Activated gamma-delta T cell treated with anti-CD3 and anti-CD28 coated beads, Interleukin-2, amount 50 U/mL, for 16 hours (primary cell): ENCODE results near the gene TMEM150A.
A peak's percentile ranks its signal among the peaks of the same experiment; 100 is the strongest.
"Not testable (repeated sequence)": the region's sequence is repeated elsewhere in the genome, so short reads cannot be mapped to it uniquely, and the experiment has no call there.

Experiments
- DNase-seq: peaks from one replicate; pipeline ENCODE4 v3.0.0-alpha.2; 2020; ENCODE audit warnings: low read depth

TMEM150A gene, protein sequence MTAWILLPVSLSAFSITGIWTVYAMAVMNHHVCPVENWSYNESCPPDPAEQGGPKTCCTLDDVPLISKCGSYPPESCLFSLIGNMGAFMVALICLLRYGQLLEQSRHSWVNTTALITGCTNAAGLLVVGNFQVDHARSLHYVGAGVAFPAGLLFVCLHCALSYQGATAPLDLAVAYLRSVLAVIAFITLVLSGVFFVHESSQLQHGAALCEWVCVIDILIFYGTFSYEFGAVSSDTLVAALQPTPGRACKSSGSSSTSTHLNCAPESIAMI

DNA sequence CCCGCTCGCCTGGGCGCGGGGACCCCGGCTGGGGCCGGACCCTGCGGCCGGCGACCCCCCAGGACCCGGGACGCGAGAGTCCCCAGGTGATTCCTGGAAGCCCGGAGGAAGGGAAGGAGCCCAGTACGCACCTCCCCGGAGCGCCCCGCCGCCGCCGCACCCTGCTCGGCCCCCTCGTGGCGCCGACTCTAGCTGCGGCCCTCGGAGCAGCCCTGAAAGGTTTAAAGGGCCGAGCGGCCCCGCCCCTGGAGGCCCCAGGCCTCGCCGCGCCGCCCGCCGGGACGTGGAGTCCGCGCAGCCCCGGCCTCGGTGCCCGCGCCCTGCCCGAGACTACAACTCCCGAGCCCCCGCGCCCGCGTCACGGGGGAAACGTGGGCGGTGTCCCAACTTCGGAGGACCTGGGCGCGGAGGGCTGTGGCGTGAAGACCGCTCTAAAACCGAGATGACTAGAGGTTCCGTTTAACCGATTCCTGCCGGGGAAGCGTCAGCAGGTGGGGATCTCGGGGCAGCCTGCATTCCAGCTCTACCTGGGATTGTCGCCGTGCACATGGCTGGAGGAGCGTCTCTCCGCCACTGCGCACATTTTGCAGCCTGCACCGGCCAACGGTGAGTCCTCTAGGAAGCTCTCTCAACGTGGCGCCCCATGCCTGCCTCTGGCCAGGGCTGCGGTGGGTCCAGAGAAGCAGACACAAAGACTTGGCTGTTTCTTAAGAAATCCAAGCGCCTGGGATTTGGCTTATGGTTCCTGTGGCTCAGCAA, at the start of gene TMEM150A:
Gene TMEM150A (minus strand): TSS at position 223 of the 759 bp plus-strand sequence. CDS start 750 bp downstream, outside the sequence.
- peak; percentile 82 for DNase-seq

DNA sequence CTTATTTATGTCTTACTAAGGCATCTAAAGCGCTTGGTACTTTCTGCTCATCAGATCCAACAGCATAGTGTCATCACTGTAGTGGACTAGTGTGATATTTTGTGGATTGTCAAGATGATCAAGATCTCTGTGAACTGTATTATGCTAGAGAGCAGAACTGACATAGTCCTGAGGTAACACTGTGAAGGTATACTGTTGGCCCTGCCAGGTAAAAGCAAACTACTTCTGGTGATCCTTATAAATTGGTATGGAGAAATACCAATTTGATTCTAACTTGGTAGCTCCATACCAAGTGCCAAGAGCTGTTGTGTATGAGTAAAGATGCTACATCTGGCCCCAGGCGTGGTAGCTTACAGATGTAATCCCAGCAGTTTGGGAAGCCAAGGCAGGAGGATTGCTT, 49.6 kb upstream of the TMEM150A start:
- DNase-seq, result no peak

DNA sequence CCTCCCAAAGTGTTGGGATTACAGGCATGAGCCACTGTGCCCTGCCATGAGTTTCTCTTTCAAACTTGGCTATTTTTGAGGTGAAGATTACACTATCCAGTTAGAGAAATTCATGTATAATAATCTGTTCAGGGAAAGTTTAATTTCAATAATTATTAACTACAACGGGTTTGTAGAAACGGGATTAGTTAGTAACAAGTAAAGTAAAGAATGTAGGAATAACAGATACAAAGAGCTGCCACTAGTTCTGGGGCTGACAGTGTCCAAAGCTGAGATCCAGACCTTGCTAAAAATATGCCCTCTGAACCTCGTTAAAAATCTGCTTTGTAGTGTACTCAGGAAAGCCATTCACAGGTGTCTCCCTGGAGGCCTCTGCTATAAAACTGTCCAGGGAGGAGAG, 48.6 kb upstream of the TMEM150A start:
- no peak for DNase-seq

DNA sequence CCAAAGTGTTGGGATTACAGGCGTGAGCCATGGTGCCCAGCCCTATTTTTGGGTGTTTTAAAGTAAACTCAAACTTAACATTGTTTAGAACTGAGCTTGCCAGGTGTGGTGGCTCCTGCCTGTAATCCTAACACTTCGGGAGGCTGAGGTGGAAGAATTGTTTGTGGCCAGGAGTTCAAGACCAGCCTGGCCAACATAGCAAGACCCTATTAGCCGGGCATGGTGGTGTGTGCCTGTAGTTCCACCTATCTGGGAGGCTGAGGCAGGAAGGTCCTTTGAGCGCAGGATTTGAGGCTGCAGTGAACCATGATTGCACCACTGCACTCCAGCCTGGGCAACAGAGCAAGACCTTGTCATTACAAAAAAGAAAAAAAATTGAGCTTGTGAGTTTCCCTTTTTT, 48.0 kb upstream of the TMEM150A start:
- DNase-seq, result no peak

DNA sequence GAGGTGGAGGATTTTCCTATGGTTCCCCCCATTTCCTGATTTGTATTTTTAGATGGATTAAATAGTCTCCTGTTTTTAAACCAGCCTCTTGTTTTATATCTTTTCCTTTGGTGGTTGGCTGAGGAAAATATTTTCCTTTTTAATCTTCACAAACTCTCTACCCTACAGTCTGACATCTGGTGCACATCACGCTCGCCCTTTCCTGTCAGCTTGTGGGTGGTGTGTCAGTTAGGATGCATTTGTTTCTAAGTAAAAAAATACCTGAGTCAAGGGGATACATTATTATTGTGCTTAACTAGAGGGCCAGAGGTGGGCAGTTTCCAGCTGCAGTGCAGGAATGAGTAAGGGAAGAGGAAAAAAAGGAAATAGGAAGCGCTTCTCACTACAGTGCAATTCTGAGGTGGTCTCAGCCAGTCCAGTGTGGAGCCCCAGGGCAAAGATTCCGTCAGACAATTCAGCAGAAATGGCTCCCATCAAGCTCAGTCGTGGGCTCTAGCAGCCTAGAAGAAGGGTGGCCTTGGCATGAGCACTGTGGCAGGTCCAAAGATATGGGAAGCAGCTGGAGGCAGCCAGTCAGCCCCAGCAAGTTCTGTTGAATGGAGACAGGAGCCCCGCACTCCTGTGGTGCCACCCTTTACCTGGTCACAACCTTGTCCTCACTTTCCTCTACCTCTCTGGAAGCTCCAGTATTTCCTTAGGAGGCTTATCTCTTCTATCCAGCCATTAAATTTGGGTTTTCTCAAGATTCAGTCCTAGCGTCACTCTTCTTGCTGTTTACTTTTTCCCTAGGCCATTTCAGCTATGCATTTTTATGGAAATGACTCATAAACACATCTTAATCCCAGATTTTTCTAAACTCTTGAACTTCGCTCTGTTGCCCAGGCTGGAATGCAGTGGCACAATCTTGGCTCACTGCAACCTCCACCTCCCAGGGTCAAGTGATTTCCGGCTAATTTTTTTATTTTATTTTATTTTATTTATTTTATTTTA, 47.0 kb upstream of the TMEM150A start:
- DNase-seq, result no peak

DNA sequence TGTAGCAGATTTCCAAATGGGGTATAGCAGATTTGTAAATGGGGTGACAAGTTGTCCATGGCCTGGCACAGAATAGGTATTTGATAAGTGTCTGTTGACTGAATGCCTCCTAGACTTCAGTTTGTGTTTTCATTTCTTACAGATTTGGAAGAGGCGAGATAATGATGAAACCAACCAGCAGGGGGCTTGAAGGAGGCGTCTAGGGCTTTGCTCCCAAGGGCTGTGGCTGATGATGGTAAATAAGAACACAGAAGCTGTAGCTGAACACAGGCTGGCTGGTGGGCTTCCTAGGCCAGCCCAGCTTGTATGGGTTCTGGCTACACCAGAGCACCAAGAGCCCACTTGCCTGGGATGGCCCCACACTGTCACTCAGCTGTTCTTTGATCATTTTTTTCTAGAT, 46.1 kb upstream of the TMEM150A start:
- DNase-seq, result no peak

DNA sequence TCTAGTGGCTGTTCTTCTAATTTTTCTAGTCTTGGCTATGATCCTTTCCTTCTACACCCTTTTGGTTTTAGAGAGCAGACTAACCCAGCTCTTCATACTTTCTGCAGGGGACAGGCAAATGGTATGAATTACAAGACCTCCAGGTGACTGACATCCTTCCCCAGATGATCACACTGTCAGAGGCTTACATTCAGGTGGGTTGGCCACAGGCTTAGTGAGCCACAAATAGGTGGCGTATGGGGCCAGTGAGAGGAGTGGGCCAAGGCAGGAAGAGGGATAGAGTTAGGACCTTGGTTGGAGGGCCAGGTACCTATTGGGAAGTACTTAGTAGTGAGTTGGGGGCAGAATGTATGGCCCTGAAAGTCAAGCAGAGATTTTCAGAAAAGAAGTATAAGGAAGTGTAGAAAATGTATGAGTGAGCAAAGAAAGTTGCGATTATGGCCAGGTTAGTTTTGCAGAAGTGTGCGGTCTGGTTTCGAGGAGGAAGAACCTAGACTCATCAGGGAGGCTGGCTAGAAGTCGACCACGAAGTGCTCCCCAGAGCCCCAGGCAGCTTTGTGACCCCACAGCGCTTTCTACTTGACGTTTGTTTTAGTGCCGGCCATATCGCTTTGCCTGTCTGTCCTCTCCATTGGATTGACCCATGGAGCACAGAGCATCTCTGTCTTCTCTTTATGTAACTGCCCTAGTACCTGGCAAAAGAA, 45.5 kb upstream of the TMEM150A start:
- DNase-seq, result no peak

DNA sequence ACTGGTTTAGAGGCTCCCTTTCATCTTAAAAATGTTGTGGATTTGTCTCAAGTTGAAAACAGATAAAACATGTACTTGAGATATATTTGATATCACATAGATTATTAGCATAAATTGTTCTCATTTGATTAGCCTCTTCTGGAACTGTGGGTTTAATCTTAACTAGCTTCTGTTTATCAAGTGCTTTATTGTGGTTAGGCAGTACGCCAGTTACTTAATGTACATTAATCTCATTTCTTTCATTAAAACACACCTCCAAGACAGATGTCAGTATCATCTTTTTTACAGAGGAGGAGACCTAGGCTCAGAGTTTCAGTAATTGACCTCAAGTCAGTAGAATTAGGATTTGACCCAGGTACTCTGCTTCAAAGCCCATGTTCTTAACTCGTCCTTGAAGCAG, 43.7 kb upstream of the TMEM150A start:
- DNase-seq, result no peak

DNA sequence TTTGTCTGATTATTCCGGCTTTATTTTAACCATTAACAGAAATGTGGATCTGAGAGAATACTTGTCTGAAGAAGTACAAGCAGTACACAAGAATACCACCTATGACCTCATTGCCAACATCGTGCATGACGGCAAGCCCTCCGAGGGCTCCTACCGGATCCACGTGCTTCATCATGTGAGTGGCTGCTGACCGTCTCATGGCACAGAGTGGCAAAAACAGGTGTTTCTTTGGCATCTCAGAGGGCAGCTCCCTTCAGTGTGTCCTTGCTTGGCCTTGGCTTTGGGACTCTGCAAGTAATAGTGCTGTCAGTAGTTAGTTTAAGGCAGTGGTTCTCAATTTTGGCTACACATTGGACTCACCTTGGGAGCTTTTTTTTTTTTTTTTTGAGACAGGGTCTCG, 42.4 kb upstream of the TMEM150A start:
- DNase-seq, result no peak

DNA sequence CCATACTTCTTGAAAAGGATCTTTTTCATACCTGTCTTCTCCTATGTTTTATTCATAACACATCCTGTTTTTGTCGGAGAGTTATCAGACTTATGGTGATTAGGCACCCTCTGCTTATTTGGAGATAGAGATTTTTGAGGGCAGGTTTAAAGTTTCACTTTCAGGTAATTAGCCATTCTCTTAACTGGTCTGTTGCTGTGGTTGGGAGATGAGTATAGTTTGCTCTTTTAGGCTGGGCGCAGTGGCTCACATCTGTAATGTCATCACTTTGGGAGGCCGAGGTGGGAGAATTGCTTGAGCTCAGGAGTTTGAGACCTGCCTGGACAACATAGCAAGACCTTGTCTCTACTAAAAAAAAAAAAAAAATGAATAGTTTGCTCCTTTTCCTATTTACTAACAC, 40.2 kb upstream of the TMEM150A start:
- DNase-seq, result no peak

DNA sequence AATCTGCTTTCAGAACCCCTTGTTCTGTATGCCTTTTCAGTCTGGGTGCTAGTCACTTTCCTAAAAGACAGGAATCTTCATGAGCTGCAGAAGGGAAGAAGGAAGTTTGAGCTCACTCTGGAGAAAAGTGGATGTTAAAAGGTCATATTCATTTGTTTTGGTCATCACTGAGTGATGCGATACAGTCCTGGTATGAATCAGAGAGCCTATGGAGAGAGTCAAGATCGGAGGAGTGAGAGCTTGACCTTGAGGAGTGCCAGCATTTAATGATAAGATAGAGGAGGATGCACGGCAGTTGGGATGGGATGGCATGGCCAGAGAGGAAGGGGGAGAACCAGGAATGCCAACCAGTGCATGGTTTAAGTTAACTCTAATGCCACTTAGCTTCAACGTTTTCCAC, 33.1 kb upstream of the TMEM150A start:
- DNase-seq, result no peak

DNA sequence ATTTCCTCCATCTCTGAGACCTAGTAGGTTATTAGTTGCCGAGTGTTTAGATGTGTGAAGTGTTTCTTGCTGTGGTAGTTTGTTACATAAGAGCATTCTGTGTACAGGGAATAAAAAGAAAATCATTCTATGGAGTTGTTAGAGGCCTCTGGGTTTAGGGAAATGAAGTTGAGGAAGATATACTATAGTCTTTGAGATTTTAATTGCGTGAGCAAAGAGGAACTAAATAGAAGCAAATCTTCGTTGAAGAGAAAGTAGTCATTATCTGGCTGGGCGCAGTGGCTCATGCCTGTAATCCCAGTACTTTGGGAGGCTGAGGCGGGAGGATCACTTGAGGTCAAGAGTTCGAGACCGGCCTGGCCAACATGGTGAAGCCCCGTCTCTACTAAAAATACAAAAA, 32.5 kb upstream of the TMEM150A start:
- DNase-seq, result no peak

DNA sequence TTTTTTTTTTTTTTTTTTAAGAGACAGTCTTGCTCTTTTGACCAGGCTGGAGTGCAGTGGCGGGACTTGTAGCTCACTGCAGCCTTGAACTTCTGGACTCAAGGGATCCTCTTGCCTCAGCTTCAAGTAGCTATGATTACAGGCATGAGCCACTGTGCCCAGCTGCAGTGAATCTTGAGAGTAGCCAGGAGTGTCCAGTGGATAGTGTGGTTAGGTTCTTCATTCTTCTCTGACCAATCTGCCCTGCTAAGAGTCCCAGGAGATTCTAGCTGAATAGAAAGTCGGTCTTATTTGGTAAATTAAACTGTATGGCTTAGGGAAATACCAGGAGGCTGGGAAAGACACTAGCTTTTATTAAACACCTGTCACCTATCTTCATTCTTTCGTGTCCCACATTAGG, 28.8 kb upstream of the TMEM150A start:
- no peak for DNase-seq

DNA sequence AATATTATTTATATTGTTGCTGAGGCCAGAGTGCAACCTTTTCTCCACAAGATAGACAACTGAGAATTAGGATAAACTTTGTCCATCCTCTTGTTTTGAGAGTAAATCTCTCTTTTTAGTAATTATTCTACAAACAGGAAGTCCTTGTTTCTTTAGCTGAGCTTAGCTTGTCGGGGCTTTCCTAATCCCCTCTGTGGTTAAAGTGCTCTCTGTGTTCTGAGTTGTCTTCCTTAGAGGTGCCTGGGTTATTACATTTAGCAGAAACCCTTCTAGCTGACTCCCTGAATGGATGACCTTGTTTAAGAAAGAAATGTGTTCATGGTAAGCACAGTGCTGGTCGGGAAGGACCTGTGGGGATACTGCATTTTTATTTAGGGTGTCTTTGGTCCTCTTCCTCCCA, 26.2 kb upstream of the TMEM150A start:
- DNase-seq, result no peak

DNA sequence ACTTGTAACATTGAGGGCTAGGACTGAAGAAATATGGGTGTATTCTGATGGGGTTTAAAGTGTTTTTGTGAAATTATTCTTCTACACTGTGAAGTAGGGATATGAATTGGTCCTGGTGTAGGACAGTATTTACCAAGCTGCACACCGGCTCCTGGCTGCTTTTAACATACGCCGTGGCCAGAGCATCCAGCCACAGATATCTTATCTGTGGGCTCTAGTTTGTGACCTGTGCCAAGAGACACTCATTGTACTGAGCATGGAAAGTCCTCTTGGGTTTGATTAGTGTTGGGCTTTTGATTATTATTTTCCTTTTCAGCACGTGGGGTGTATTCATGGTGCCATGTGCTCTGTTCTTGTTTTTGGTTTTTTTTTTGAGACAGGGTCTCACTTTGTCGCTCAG, 21.5 kb upstream of the TMEM150A start:
- DNase-seq, result no peak

DNA sequence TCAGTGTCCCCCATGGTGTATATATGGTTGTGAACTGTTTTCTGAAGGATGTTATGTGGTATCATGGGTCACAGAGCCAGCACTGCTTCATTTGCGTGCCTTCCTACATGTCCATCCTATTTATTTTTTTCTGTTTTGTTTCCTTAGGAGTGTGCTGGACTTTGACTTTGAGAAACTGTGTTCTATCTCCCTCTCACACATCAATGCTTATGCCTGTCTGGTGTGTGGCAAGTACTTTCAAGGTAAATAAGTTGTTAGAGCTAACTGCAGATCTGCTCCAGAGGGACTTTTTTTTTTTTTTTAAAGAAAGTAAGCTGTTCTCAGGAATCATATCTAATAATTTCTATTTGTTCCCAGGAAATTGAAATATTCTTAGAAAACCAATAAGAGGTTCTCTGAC, 18.8 kb upstream of the TMEM150A start:
- no peak for DNase-seq

DNA sequence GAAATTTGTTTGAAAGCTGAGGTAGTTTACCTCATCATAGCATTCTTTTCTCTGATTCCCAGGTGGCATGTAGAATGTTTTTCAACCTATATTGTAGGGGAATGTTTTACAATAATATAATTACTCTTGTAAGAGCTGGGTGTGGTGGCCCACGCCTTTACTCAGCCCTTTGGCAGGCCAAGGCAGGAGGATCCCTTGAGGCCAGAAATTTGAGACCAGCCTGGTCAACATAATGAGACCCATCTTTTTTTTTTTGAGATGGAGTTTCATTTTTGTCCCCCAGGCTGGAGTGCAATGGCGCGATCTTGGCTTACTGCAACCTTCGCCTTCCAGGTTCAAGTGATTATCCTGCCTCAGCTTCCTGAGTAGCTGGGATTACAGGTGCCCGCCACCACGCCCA, 17.1 kb upstream of the TMEM150A start:
- DNase-seq, result no peak

DNA sequence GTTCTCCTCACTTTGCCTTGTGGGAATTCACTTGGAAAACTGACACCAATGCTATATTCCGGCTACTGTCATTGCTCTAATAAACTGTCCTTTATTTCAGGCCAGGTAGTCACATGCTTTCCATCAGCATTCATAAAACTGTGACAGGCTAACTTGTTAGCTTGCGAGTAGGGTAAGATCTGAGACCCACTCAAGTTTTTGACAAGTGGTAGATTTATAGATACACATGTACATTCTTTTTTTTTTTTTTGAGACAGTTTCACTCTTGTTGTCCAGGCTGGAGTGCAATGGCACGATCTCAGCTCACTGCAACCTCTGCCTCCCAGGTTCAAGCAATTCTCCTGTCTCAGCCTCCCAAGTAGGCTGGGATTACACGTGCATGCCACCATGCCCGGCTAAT, 15.2 kb upstream of the TMEM150A start:
- not testable (repeated sequence) for DNase-seq

DNA sequence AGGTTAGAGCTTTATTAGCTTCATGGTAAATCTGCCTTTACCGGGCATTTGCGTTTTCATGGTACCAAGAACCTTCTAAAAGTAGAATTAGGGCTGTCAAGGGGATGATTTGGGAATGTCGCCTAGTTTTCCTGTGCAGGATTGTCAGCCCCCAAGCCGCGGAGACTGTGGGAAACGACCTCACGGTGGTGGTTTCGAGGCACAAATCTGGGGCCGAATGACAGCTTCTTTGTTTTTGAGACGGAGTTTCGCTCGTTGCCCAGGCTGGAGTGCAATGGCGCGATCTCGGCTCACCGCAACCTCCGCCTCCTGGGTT, 12.9 kb upstream of the TMEM150A start:
- no peak for DNase-seq

DNA sequence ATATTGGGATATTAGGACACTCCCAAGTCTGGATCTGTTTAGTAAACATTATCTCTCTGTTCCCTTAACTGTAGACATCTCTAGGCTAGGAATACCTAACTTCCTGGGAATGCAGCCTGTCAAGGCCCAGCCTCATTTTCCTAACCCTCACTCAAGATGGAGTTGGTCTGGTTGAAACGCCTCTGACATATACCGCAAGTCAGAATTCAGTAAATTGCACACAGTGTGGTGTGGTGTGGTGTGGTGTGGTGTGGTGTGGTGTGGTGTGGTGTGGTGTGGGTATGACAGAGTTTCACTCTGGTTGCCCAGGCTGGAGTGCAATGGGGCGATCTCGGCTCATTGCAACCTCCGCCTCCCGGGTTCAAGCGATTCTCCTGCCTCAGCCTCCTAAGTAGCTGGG, 12.3 kb upstream of the TMEM150A start:
- DNase-seq, result not testable (repeated sequence)

DNA sequence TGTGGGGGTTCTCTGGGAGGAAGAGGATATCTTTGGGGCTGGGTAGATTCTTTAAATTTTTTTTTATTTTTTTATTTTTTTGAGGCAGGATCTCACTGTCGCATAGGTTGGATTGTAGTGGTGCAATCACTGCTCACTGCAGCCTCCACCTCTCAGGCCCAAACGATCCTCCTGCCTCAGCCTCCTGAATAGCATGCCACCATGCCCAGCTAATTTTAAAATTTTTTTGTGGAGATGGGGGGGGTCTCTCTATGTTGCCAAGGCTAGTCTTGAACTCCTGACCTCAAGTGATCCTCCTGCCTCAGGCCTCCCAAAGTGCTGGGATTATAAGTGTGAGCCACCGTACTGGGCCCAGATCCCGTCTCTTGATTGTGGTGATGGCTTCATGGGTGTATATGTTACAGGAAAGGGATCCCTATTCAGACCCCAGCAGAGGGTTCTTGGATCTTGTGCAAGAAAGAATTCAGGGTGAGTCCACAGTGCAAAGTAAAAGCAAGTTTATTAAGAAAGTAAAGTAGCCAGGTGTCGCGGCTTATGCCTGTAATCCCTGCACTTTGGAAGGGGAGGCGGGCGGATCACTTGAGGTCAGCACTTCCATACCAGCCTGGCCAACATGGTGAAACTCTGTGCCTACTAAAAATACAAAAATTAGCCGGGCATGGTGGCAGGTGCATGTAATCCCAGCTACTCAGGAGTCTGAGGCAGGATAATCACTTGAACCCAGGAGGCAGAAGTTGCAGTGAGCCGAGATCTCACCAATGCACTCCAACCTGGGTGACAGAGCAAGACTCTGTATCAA, 11.4 kb upstream of the TMEM150A start:
- DNase-seq, result no peak
